Aorta (tissue), 5 donors: ENCODE measurements around the gene ATAD2B. TPM values are rescaled to one million over a fixed set of nuclear protein-coding genes. Genes with fewer than 3 reads are reported as not detected.
A peak's percentile ranks its signal among the peaks of the same experiment; 100 is the strongest.

Experiments
- ATAC-seq: fragments of 200-7000 bp; cut with Tn5 transposase; one replicate; pipeline ENCODE4 v1.9.1; 2022; ENCODE audit warnings: moderate library complexity; ENCODE audit not compliant: low FRiP score
- DNase-seq, 2 donors: peaks; one replicate each; pipeline ENCODE4 v3.0.0-alpha.2; 2020
- H3K27ac ChIP-seq, 2 donors: one replicate each; pipeline ENCODE4 v1.5.1; 2013; ENCODE audit warnings: low read length in 2 of 2, mild to moderate bottlenecking in 2 of 2, moderate library complexity in 2 of 2, control low read depth in 1 of 2, inconsistent platforms in 1 of 2, low read depth in 1 of 2
- H3K27me3 ChIP-seq, 2 donors: one replicate each; pipeline ENCODE4 v1.6.1; 2013; ENCODE audit warnings: control low read depth in 1 of 2, low read length in 1 of 2, mild to moderate bottlenecking in 1 of 2, moderate library complexity in 1 of 2; ENCODE audit not compliant: insufficient read depth in 2 of 2, control insufficient read depth in 1 of 2
- H3K36me3 ChIP-seq, 2 donors: one replicate each; pipeline ENCODE4 v1.6.1; 2013; ENCODE audit warnings: control low read depth in 1 of 2, low read length in 1 of 2, mild to moderate bottlenecking in 1 of 2; ENCODE audit not compliant: insufficient read depth in 2 of 2, control insufficient read depth in 1 of 2
- H3K4me1 ChIP-seq, 2 donors: one replicate each; pipeline ENCODE4 v1.6.1; 2013; ENCODE audit warnings: low read length in 2 of 2, control low read depth in 1 of 2, mild to moderate bottlenecking in 1 of 2, moderate library complexity in 1 of 2; ENCODE audit not compliant: insufficient read depth in 2 of 2, control insufficient read depth in 1 of 2
- H3K4me3 ChIP-seq, 2 donors: one replicate each; pipeline ENCODE4 v1.5.1; 2013; ENCODE audit warnings: low read length in 2 of 2, control low read depth in 1 of 2, mild to moderate bottlenecking in 1 of 2
- H3K9me3 ChIP-seq: one replicate; pipeline ENCODE4 v1.6.1; 2013; ENCODE audit warnings: mild to moderate bottlenecking, low read length; ENCODE audit not compliant: control insufficient read depth
- WGBS, 2 donors: extraction: QIAGEN DNeasy Blood & Tissue Kit; methylation state at CpG; one replicate each; pipeline ENCODE4 v1.1.7; 2013; 5-methylcytosine and 5-hydroxymethylcytosine counted together
- intact Hi-C, 2 donors: fragments of 100-400 bp; cut with DNase I; formaldehyde crosslinking; loops; one replicate each; pipeline versions ENCODE4 v1.14.2 to v1.15.0; 2022
- polyA plus RNA-seq, 2 donors: library from polyadenylated mRNA; stranded (reverse); fragments of 200-250 nt; gene quantifications; one replicate each; pipeline ENCODE4 v1.2.3, GENCODE V29; 2013
- total RNA-seq, 2 donors: library from RNA; stranded (reverse); fragmentation: NEBNext Ultra II Directional; extraction: Animal tissue kit (Norgen Biotek cat#: 25700); gene quantifications; one replicate each; pipeline ENCODE4 v1.2.1, GENCODE V29; 2021
- donor health status: healthy with polysubstance abuse.
- donor health status: Bipolar disorder and iron deficiency.
- donor health status: DM: no; HTN: no; CAD: no.
- donor health status: DM: no; HTN: no; CAD: no.
- donor health status: DM: yes; HTN: yes; CAD: no.

The ATAD2B gene
- total and polyA plus RNA-seq, 4 donors: 2.3 to 45.8 (median 18.5) TPM

- Histone ChIP-seq H3K27me3 (no peaks in the 10 kb centered on the region), H3K4me1 (no peaks in the 10 kb centered on the region), H3K4me3 (no peak overlapping the region), H3K9me3 (no peaks in the 10 kb centered on the region), H3K36me3 (no peaks in the 10 kb centered on the region), H3K27ac (no peak overlapping the region)
- intact Hi-C loops: no loop called here
- 78 to 84% methylated on average over 4 of the region's 4 CpGs for WGBS, 2 donors
- no peak for DNase-seq
- ATAC-seq: no peak
These were observed 207.8 kb downstream of the ATAD2B start for GRCh38 chr2:23718931-23719700.

- Histone ChIP-seq H3K27me3 (no peaks in the 10 kb centered on the region), H3K9me3 (no peaks in the 10 kb centered on the region), H3K27ac (no peak overlapping the region), H3K4me3 (no peak overlapping the region), H3K4me1 (peaks cover 0 to 2% of the 10 kb centered on the region in 2 donors), H3K36me3 (no peaks in the 10 kb centered on the region)
- 87 to 89% methylated on average over 5 of the region's 5 CpGs for WGBS, 2 donors
- intact Hi-C loops: no loop called here
- DNase-seq (no peak), ATAC-seq (no peak)
These were observed 213.6 kb downstream of the ATAD2B start for GRCh38 chr2:23713351-23713750.

DNA sequence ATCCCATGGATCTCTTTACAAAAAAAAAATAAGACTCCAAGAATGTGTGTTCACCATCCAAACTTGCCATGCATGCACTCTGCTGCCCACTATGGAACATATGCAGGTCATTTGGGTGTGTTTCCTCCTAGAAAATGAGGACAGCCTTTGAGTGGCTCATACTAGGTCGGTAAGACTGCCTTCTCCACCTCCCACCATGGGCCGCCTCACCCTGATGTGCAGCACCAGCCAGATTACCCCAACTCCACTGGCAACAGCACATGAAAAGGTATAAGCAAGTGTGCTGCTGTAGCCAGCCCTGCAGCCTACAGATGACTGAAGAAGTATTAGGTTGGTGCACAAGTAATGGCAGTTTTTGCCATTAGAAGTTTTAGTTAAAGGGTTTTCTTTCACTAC is 214.2 kb downstream of the ATAD2B start:
- H3K9me3 ChIP-seq: no peaks in the 10 kb centered on the region
- no peak overlapping the region for H3K4me3 ChIP-seq
- no peak overlapping the region for H3K27ac ChIP-seq
- H3K27me3 ChIP-seq: no peaks in the 10 kb centered on the region
- ATAC-seq (no peak), DNase-seq (peak in 1 of 2 donors; percentile 23)
- no peaks in the 10 kb centered on the region for H3K36me3 ChIP-seq
- 71% methylated on average over 2 of the region's 2 CpGs for WGBS, 2 donors
- peaks cover 0 to 2% of the 10 kb centered on the region in 2 donors for H3K4me1 ChIP-seq
- intact Hi-C loops: no loop called here

GRCh38 chr2:23711979-23712755 is 214.8 kb downstream of the ATAD2B start:
- Histone ChIP-seq H3K27ac (no peak overlapping the region), H3K4me3 (no peak overlapping the region), H3K9me3 (no peaks in the 10 kb centered on the region), H3K36me3 (no peaks in the 10 kb centered on the region), H3K4me1 (peaks cover 0 to 2% of the 10 kb centered on the region in 2 donors), H3K27me3 (no peaks in the 10 kb centered on the region)
- intact Hi-C loops: no loop called here
- 74 to 77% methylated on average over 7 of the region's 7 CpGs for WGBS, 2 donors
- DNase-seq (peak in 1 of 2 donors; percentile 33), ATAC-seq (no peak)

- peaks cover 0 to 2% of the 10 kb centered on the region in 2 donors for H3K36me3 ChIP-seq
- no peak overlapping the region for H3K27ac ChIP-seq
- ATAC-seq (no peak), DNase-seq (peak in 1 of 2 donors; percentile 32)
- 96 to 98% methylated on average over 8 of the region's 8 CpGs for whole genome bisulfite sequencing, 2 donors
- intact Hi-C loops: no loop called here
- H3K4me3 ChIP-seq: no peak overlapping the region
- no peaks in the 10 kb centered on the region for H3K9me3 ChIP-seq
- H3K4me1 ChIP-seq: peaks cover 0 to 2% of the 10 kb centered on the region in 2 donors
- H3K27me3 ChIP-seq: no peaks in the 10 kb centered on the region
These were observed 217.6 kb downstream of the ATAD2B start for GRCh38 chr2:23709311-23709710.

GRCh38 chr2:23708771-23709170 is 218.2 kb downstream of the ATAD2B start:
- ATAC-seq: no peak
- intact Hi-C loops: no loop called here

DNA sequence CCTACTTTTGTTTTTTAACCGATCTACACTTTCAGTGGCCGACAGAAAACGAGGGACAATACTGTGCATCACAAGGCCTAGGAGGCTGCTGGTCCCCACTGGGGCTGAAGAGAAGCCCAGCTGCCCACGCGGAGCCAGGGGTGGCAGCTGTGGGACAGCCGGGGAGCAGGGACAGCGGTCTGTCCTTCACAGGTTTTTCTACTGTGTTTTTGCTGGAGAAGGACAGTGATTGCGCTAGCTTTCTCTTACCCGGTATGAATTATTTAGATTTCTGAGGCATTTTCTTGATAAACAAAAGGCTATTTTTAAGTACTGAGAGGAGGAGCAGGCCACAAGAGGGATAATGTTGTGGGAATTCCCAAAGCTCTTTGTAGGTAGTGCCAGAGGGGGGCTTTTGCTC is 219.8 kb downstream of the ATAD2B start:
- H3K4me3 ChIP-seq: no peak overlapping the region
- intact Hi-C loops: no loop called here

More at GRCh38 chr2:23708771-23709170, 218.2 kb downstream of the ATAD2B start:
- DNase-seq: no peak
- WGBS, 2 donors: 89 to 98% methylated on average over 6 of the region's 6 CpGs
- H3K9me3 ChIP-seq: no peaks in the 10 kb centered on the region
- no peak overlapping the region for H3K4me3 ChIP-seq
- peaks cover 0 to 2% of the 10 kb centered on the region in 2 donors for H3K36me3 ChIP-seq
- H3K27me3 ChIP-seq: no peaks in the 10 kb centered on the region
- no peak overlapping the region for H3K27ac ChIP-seq
- peaks cover 0 to 2% of the 10 kb centered on the region in 2 donors for H3K4me1 ChIP-seq

GRCh38 chr2:23706613-23707078 is 220.3 kb downstream of the ATAD2B start:
- Histone ChIP-seq H3K27ac (no peak overlapping the region), H3K4me3 (no peak overlapping the region), H3K9me3 (no peaks in the 10 kb centered on the region), H3K4me1 (no peaks in the 10 kb centered on the region), H3K36me3 (peaks cover 0 to 6% of the 10 kb centered on the region in 2 donors), H3K27me3 (no peaks in the 10 kb centered on the region)
- no peak for DNase-seq
- 96% methylated on average over 18 of the region's 18 CpGs for WGBS, 2 donors
- intact Hi-C loops: no loop called here
- ATAC-seq: no peak

More for the DNA sequence above, 219.8 kb downstream of the ATAD2B start:
- H3K9me3 ChIP-seq: no peaks in the 10 kb centered on the region
- no peaks in the 10 kb centered on the region for H3K27me3 ChIP-seq
- H3K27ac ChIP-seq: no peak overlapping the region
- DNase-seq: no peak
- H3K4me1 ChIP-seq: no peaks in the 10 kb centered on the region
- 69 to 73% methylated on average over 9 of the region's 9 CpGs for WGBS, 2 donors
- no peak for ATAC-seq
- peaks cover 0 to 6% of the 10 kb centered on the region in 2 donors for H3K36me3 ChIP-seq
